GM18858 (cell line): ENCODE results near the gene SIRT7.

Experiments used
- ATAC-seq: cut with Tn5 transposase; IDR thresholded peaks from one replicate; pipeline ENCODE4 v1.9.1; 2021; ENCODE audit not compliant: unreplicated experiment

Gene SIRT7, protein sequence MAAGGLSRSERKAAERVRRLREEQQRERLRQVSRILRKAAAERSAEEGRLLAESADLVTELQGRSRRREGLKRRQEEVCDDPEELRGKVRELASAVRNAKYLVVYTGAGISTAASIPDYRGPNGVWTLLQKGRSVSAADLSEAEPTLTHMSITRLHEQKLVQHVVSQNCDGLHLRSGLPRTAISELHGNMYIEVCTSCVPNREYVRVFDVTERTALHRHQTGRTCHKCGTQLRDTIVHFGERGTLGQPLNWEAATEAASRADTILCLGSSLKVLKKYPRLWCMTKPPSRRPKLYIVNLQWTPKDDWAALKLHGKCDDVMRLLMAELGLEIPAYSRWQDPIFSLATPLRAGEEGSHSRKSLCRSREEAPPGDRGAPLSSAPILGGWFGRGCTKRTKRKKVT

DNA sequence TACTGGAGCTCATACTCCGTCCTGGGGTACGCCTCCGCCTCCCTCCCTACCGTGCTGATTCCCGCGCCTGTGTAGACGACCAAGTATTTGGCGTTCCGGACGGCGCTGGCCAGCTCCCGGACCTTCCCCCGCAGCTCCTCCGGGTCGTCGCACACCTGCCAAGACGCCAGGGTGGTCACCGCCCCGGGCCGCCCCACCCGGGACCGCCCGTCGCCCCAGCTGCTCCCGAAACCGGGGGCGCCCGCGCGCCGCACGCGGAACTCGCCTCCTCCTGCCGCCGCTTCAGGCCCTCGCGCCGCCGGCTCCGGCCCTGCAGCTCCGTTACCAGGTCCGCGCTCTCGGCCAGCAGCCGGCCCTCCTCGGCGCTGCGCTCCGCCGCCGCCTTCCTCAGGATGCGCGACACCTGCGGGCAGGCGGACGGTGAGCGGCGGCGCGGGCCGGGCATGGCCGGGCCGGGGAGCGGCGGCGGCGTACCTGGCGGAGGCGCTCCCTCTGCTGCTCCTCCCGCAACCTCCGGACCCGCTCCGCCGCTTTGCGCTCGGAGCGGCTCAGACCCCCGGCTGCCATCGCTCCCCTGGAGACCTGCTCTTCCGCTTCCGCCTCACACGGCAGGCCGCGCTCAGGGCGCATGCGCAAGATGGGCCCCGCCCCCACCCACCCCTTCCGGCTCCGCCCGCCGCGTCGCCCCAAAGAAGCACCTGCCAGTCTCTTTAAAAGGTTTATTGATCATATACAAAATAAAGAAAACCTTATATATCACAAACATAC, at the start of gene SIRT7:
SIRT7 (minus strand) TSS at position 612 of the 768 bp plus-strand sequence; CDS start at position 567, 45 bp downstream.
- peak; percentile 61 for ATAC-seq

DNA sequence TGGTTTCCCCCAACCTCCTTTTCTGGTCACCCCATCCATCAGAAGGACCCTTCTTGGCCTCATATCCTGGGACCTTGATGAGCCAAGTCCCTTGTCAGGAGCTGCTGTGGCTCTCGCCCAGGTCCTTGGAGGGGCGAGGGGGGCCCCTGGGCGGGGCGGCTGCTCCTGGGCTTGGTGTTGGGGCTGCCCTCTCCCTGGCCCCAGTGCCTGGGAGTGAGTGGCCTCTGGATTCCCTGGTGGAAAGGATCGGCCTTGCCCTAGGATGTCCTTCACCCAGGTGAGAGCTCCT, 49.2 kb upstream of the SIRT7 start:
- ATAC-seq, result no peak

DNA sequence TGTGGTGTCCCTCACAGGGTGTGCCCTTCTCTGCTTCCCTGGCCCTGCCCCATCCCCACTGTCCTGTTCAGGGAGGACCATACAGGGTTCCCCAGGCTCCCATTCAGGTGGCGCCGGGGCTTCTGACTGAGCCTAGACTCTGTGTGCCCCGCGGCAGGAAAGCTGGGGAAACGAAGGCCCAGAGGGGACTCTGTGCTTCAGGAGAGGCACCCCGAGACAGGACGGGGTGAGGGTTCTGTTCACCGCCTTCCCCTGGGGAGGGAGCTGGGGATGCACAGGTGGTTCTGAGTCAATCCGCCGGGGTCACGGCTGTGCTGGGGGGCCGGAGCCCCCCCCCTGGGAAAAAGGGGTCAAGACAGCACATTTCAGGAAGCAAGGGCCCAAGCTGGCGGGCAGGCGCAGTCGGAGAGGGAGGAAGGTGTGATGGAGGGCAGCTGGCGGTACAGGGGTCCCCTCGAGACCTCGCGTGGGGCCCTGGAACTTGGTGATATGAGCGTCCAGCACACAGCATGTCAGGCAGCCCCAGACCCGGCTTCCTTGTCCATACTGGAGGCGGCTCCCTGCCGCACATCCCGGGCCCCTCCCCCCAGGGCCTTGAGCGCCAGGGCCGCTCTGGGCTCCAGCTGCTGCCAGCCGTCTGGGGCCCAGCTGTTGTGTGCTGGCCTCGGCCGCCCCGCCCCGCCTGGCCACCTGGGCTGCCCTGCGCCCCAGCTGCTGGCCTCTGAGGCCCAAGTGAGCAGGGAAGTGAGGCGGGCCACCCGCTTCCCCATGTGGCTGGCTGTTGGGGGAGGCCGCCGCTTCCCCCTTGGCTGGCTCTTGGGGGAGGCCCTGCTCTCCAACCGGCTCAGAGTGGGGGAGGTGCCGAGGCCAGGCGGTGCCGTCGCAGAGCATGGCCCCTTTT, 48.6 kb upstream of the SIRT7 start:
- no peak for ATAC-seq

DNA sequence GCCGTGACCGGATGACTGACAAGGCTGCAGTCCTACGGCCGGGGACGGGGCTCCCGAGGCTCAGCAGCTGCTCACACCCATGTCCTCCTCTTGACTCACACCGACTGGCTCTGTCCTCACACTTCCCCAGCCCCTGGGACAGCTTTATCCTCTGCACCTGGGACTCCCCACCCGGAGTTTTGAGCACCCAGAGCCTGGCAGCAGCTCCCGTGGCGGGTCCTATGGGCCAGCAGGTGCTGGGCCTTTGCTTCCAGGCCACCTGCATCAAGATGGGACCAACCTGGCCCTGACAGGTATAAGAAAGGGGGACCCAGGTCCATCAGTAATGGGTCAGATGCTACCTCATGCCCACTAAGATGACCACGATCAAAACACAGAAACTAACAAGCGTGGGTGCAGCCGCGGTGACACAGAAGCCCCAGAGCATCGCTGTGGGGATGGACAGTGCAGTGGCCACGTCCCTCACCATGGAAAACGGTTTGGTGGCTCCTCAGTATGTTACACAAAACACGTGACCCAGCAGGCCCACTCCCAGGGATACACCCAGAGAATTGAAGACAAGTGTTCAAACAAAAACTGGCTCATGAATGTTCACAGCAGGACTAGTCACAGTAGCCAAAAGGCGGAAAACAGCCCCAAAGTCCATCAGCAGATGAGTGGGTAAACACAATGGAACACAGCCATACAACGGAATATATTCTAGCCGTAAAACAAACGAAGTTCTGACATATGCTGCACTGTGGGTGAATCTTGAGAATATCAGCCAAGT, 46.3 kb upstream of the SIRT7 start:
- no peak for ATAC-seq

DNA sequence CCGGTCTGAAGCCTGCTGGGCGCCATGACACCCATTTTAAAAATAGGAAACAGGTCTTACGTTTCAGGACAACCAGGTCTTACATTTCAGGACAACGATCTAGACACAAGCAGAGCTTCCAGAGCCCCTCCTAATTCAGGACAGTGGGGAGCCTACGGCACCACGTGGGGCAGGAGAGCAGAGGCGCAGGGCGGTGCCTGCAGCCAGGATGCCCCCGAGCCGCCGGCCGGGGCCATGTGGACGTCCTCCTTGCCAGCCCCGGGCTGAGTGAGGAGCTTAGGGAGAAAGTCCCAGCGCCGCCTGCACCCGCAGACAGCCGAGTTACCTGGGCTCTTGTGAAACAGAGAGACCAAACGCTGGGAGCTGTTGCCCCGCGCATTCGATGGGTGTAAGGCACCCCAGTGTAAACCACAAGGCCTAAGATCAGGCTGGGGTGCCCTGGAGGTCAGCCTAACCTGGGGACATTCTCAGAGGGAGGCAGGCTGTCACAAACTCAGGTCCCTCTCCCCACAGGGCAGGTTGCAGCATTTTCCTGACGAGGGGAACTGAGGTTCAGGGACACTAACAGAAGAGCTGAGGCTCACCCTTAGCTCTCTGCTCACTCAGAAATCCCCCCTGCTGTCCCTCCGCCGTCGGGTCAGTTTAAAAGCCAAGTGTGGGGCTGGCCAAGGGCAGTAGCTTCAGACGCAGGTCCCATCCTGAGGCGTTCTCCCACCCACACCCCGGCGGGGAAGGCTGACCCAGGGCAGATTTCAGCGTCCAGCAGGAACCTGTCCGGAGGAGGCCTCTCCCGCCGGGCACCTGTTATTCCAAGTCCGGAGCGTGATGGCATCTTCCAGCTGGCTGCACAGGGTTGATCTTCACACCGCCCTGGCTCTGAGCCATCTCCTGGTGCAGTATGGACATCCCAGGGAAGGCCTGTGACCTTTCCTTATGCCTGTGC, 44.8 kb upstream of the SIRT7 start:
- ATAC-seq, result no peak

DNA sequence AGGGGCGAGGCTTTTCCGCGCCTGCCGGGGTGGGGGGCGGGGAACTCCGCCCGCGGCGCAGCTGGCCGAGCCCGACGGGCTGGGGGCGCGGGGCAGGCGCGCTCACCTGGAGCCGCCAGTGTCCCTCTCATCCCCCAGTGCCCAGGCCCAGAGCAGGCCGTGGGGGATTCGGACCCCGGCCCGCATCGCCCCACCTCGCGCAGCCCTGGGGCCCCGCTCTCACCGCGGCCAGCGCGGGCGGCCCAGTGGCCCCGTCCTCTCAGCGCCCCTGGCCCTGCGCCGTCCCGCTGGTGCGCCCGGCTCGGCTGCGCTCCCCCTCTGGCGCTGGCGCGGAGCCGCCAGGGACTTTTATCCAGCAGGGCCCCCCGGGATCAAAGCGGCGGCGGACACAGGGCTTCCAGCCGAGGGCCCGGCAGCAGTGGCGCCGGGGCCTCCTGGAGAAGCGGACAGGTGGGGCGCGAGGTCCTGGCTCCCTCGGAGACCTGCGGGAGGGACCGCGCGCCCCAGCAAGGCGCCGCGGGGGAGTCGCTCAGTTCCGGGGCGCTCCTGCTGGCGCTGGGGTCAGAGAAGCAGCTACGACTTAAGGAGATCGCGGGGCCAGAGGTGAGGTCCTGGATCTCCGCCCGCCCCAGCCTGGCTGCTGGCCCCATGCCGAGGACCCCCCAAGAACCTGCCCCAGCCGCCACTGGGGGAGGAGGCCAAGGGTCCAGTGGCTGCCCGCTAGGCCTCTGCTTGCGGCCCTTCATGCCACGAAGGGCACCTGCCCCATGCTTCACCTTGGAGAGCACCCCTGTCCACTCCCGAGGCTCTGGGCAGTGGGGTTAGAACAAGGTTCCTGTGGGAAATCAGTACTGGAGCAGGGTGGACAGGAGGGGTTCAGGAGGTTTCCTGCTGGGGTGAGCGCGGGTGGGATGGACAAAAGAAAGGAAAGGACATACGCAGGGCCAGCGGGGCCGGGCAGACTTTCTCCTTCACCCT, 43.8 kb upstream of the SIRT7 start:
- ATAC-seq, result no peak

DNA sequence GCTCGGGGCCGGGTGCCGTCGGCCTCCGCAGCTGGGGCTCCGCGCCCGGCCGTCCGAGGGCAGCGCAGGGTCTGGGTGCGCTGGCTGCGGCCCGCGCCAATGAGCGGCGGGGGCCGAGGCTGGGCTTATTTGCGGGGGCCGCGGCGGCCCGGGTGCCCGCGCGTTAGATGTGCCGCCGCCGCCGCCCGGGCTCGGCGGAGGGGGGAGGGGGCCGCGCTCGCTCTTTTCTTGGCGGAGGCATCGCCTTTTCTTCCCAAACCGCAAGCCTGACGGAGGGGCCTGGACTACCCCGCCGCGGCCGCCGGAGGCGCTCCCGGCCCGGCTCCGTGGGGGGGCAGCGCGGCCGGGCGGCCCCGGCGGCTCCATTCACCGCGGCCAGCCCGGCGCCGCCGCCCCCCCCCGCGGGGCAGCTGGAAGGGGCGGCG, 43.1 kb upstream of the SIRT7 start, which contains the start of gene NOTUM:
NOTUM (minus strand) TSS at position 101 of the 425 bp plus-strand sequence. CDS start 278 bp downstream, outside the sequence.
- ATAC-seq, result no peak

DNA sequence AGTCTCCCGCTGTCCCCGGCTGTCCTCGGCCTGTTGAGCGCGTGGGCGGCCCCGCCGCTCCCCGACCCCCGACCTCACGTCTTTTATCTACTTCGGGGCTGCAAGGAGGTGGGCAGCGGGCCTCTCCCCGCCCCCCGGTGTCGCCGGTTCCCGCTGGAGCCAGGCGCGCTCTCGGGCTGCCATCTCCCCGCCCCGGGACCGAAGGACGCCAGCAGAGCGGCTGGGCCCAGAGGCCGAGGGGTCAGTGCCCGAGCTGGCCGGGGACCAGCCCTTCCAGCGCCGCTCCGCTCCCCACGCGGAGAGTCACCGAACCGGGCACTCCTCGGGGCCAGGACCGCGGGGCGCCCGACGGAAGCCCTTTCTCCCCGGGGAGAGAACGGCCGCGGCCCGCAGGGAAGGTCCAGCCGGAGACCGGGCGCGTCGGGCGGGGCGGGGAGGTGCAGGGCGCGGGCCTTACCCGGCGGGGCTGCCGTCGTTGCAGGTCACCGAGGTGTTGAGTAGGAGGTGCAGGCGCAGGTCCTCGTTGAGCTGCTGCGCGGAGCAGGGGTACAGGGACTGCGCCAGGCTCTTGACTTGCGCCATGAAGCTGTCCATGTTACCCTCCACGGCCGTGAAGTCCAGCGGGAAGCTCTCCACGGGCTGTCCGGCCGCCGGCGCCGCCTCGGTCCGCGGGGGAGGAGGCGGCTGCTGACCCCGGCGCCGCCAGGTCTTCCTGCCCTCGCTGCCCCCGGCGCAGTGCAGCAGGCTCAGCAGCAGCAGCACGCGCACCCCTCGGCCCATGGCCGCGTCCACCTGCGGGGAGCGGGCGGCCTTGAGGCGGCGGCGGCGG, 42.4 kb upstream of the SIRT7 start:
- no peak for ATAC-seq

DNA sequence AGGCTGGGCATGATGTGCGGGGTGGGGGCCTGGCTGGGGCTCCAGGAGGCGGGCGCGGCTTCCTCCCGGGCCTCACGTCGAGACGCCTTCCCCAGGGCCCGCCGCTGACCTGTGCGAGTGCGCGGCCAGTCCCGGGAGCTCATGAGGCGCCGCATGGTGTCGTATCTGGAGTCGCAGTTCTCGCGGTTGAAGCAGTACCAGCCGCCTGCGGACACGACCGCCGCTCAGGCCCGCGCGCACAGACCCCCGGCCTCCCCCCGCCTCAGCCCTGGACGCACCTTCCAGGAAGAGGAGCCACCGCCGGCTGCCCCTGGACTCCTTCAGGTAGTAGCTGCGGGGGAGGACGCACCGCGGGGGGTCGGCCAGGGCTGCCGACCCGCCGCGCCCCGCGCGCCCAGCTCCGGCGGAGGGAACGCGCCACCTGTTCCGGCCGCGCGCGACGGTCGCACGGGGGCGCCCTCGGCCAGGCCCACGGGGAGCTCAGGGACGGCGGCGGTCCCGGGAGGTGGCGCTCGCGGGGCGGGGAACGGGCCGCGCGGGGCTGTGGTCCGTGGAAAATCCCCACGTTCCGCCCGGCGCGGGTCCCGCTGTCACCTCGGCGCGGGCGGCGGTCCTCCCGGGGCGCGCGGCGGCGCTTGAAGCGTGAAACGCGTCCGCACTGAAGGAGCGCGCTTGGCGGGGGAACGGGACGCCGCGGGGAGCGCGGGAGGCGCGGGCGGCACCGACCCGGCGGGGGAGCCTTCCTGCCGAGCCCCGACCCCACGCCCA, 41.6 kb upstream of the SIRT7 start:
- ATAC-seq, result no peak

DNA sequence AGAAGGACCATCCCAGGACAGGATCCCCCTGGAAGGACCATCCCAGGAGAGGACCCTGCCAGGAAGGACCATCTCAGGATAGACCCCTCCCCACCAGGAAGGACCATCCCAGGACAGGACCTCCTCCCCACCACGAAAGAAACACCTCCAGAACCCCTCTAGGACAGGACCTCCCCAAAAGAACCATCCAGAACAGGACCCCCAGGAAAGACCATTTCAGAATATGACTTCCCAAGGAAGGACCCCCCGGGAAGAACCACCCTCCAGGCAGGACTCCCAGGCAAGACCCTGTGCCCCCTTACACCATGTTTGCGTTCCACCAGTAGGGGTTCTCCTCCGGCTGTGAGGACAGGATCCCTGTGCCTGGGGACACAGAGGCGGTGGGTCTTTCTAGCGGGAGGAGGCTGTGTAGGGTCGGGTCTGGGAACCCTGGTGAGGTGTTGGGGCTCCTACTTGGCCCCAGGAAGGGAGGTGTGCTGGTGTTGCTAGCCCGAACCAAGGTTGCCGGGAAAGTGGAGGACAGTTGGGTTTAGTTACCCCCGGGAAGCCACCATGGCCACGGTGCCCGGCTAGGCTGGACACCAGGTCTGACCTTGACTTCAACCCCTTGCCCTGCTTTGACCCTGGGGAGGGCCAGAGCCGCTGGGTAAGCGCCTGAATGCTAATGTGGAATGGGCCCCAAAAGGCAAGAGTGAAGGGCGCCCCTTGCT, 40.8 kb upstream of the SIRT7 start:
- no peak for ATAC-seq

DNA sequence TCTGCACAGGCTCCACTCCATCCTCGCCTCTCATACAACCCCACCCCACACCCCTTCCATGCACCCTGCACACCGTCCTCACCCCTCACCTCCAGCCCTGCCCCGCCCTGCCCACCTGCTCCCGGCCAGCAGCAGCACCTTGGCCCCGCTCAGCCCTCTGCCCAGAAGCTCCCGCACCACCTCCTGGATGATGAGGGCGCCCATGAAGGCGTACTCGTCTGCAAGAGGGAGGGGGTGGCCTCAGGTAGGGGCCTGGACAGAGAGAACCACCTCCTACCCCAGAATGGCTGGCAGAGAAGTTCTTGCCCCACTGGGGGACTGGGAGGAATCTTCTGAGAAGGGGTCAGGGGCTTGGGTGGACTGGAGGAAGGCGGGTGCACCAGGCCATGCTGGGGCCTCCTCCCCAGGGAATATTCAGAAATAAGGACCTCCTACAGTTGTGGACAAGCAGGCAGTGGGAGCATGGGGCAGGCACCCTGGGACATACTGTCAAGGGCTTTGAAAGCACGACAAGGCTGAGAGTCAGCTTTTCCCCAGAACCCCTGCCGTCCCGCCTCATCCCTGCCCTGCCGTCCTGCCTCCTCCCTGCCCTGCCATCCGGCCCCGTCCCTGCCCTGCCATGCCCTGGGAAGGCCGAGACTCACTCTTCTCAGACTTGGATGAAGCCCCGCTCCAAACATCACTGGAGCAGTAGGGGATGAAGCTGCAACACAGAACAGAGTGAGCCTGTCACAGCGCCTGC, 39.9 kb upstream of the SIRT7 start:
- no peak for ATAC-seq

DNA sequence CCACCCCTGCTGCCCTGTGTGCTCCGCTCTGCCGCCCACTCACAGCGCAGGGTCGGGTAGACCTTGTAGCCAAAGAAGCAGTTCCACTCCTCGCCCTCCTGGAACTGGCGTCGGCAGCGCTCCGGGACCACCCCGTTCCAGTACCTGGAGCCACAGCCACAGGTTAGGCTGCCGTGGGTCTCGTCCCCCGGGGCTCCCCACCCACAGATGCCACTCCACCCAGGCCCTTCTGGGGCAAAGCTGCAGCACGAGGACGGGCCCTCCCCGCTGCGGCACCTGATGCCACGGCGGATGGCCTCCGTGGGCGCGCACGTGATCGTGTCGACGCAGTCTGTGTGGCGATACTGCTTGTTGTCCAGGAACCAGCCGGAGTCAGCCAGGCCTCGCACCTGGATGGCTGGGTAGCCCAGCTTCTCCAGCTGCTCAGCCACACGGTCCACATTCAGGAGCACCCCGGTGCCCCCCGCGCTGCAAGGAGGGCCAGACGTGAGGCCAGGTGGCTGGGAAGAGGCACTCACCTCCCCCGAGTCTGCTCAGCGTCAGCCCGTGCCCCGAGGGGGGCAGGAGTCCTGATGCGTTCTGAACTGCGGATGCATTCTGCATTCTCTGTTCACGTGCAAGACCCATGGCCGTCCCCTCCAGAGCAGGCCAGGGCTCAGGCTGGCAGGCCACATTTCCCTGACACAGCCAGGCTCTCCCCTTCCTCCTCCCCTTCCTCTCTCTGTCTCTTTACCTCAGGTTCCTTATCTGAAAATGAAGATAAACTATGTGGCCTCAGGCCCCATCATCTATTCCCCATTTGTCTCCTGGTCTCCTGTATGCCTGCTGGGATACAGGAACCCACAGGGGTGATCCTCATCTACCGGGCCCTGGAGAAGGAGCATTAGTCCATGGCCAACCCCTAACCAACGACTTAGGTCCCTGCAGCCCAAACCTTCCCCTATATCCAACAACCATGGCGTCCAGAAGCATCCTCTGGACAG, 38.9 kb upstream of the SIRT7 start:
- no peak for ATAC-seq

DNA sequence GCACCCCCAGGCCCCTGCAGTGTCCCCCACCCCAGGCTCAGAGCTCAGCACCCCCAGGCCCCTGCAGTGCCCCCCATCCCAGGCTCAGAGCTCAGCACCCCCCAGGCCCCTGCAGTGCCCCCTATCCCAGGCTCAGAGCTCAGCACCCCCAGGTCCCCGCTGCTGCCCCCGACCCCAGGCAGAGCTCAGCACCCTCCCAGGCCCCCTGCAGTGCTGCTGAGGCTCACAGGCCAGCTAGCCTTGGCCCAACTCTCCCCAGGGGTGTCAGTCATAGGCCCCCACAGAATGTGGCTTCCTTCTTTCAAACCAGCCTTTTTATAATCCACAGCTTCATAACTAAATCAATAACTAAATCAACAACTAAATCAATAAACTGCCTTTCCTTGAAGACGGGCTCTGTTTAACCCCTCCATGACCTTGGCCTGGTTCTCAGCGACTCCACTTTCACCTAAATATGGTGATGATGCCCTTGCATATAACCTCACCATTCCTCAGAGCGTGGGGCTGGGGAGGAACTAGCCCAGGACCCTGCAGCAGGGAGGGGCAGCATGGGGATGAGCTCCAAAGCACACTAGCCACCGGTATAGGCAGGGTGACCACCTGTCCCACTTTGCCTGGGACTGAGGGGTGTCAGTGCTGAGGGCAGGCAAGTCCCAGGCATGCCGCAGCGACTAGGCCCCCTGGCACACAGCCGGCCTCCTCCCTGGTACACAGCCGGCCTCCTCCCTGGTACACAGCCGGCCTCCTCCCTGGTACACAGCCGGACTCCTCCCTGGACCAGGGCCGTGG, 38.0 kb upstream of the SIRT7 start:
- ATAC-seq, result no peak
